Measurements from ENCODE around the gene PDE4C. TPM values are rescaled to one million over a fixed set of nuclear protein-coding genes. Genes with fewer than 3 reads are reported as not detected.

Gene PDE4C
- total RNA-seq, 1 donor from 2014 or later, result 0.09 TPM

- no peak for TF ChIP-seq CTCF (conservative IDR thresholded peaks at IDR 0.05)
- DNase-seq (ENCODE audit: low read depth, low spot score), result no peak
- Mint-ChIP-seq H3K9me3 (no peaks in the 10 kb centered on the region), H3K4me3 (no peak overlapping the region), H3K27me3 (ENCODE audit: low read depth) (peaks cover 31% of the 10 kb centered on the region), H3K27ac (ENCODE audit: unreplicated experiment) (no peak overlapping the region), H3K4me1 (no peaks in the 10 kb centered on the region), H3K36me3 (ENCODE audit: low read depth) (no peaks in the 10 kb centered on the region)
Measured at GRCh38 chr19:18252370-18252717, 26.1 kb upstream of the PDE4C start.

- no peak overlapping the region for H3K4me3 Mint-ChIP-seq
- H3K27ac Mint-ChIP-seq (ENCODE audit: unreplicated experiment), result no peak overlapping the region
- peak; percentile 95 for TF ChIP-seq CTCF (conservative IDR thresholded peaks at IDR 0.05)
- no peaks in the 10 kb centered on the region for H3K9me3 Mint-ChIP-seq
- no peaks in the 10 kb centered on the region for H3K36me3 Mint-ChIP-seq (ENCODE audit: low read depth)
- peak; percentile 80 for DNase-seq (ENCODE audit: low read depth, low spot score)
- no peaks in the 10 kb centered on the region for H3K4me1 Mint-ChIP-seq
- H3K27me3 Mint-ChIP-seq (ENCODE audit: low read depth), result peaks cover 31% of the 10 kb centered on the region
Measured at GRCh38 chr19:18251587-18252369, 25.5 kb upstream of the PDE4C start.

GRCh38 chr19:18249834-18250233, 23.6 kb upstream of the PDE4C start:
- no peaks in the 10 kb centered on the region for H3K36me3 Mint-ChIP-seq (ENCODE audit: low read depth)
- H3K27me3 Mint-ChIP-seq (ENCODE audit: low read depth), result peaks cover 25% of the 10 kb centered on the region
- H3K4me1 Mint-ChIP-seq, result no peaks in the 10 kb centered on the region
- TF ChIP-seq CTCF (conservative IDR thresholded peaks at IDR 0.05), result no peak
- H3K27ac Mint-ChIP-seq (ENCODE audit: unreplicated experiment), result no peak overlapping the region
- H3K4me3 Mint-ChIP-seq, result no peak overlapping the region
- H3K9me3 Mint-ChIP-seq, result no peaks in the 10 kb centered on the region
- DNase-seq (ENCODE audit: low read depth, low spot score), result no peak

GRCh38 chr19:18245297-18245696, 19.1 kb upstream of the PDE4C start:
- H3K27me3 Mint-ChIP-seq (ENCODE audit: low read depth), result peaks cover 14% of the 10 kb centered on the region
- no peaks in the 10 kb centered on the region for H3K9me3 Mint-ChIP-seq
- no peak for TF ChIP-seq CTCF (conservative IDR thresholded peaks at IDR 0.05)
- no peak overlapping the region for H3K27ac Mint-ChIP-seq (ENCODE audit: unreplicated experiment)
- no peaks in the 10 kb centered on the region for H3K4me1 Mint-ChIP-seq
- no peak overlapping the region for H3K4me3 Mint-ChIP-seq
- no peaks in the 10 kb centered on the region for H3K36me3 Mint-ChIP-seq (ENCODE audit: low read depth)
- DNase-seq (ENCODE audit: low read depth, low spot score), result no peak

GRCh38 chr19:18239303-18239702, 13.1 kb upstream of the PDE4C start:
- Mint-ChIP-seq H3K4me1 (no peaks in the 10 kb centered on the region), H3K36me3 (ENCODE audit: low read depth) (no peaks in the 10 kb centered on the region), H3K27ac (ENCODE audit: unreplicated experiment) (no peak overlapping the region), H3K4me3 (no peak overlapping the region), H3K9me3 (no peaks in the 10 kb centered on the region), H3K27me3 (ENCODE audit: low read depth) (peaks cover 55% of the 10 kb centered on the region)
- no peak for TF ChIP-seq CTCF (conservative IDR thresholded peaks at IDR 0.05)
- DNase-seq (ENCODE audit: low read depth, low spot score), result no peak

Measured in neural crest cell (in vitro differentiated cells).